Measurements from ENCODE around the gene CD79B. TPM values are rescaled to one million over a fixed set of nuclear protein-coding genes. Genes with fewer than 3 reads are reported as not detected.

The CD79B gene
- polyA plus RNA-seq (2012; rRNA removed): 0.06 and 0.10 TPM in 2 replicates
- 0.08 and 0.30 TPM in 2 replicates for polyA plus RNA-seq (2012; cell fraction: cytosol; rRNA removed)
- 0.08 TPM in 1 of 2 replicates, not detected in the other for polyA plus RNA-seq (2012; cell fraction: nucleus; rRNA removed)

GRCh38 chr17:63931981-63932561 lies at the start of gene CD79B:
Gene CD79B (minus strand): TSS chr17:63932331. CDS start chr17:63932261, 70 bp downstream.
- DNase-seq: peak; percentile 28
- H3F3A ChIP-seq (replicated peaks; ENCODE audit: insufficient read depth): no peaks in the 10 kb centered on the region
- no peak within 1 kb of the TSS for H3K4me2 ChIP-seq
- peaks cover 13% of the 10 kb centered on the region; the same call in 1 of the 2 replicates for H3K27me3 ChIP-seq (ENCODE audit: insufficient read depth)
- H4K20me1 ChIP-seq (ENCODE audit: insufficient read depth): no peaks in the 10 kb centered on the region
- ChIA-PET POLR2A (no interaction called here), CTCF (interaction anchor here (0.9 to 8.8 kb wide), 8 partner anchors 9 to 350 kb away, joined by 3 to 90 read pairs (median 6); partner anchors contain the start of genes CSHL1 and GH1)
- 83% methylated on average over 19 of the region's 19 CpGs for WGBS (ENCODE audit: low lambda C conversion rate)
- TF ChIP-seq, protein P1, sequence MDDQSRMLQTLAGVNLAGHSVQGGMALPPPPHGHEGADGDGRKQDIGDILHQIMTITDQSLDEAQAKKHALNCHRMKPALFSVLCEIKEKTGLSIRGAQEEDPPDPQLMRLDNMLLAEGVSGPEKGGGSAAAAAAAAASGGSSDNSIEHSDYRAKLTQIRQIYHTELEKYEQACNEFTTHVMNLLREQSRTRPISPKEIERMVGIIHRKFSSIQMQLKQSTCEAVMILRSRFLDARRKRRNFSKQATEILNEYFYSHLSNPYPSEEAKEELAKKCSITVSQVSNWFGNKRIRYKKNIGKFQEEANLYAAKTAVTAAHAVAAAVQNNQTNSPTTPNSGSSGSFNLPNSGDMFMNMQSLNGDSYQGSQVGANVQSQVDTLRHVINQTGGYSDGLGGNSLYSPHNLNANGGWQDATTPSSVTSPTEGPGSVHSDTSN (IDR thresholded peaks at IDR 0.05): no peak
- TF ChIP-seq ELF1 (IDR thresholded peaks at IDR 0.05) (no peak), MEF2A (IDR thresholded peaks at IDR 0.05; ENCODE audit: borderline replicate concordance, low read depth) (no peak), CHD2 (IDR thresholded peaks at IDR 0.05; ENCODE audit: low read length, partially characterized antibody) (no peak), SIN3A (IDR thresholded peaks at IDR 0.05; ENCODE audit: borderline replicate concordance, low read depth, low read length) (no peak), RFX5 (IDR thresholded peaks at IDR 0.05; ENCODE audit: low read length) (no peak)
- no peak within 1 kb of the TSS for H3K4me3 ChIP-seq (ENCODE audit: low read depth in 2 of 2, low read length in 1 of 2)
- H3K9ac ChIP-seq: no peak within 1 kb of the TSS
- H3K9me3 ChIP-seq: no peaks in the 10 kb centered on the region
- no peak within 1 kb of the TSS for H2AFZ ChIP-seq (ENCODE audit: low read depth)
- H3K27ac ChIP-seq (ENCODE audit: low read depth in 2 of 2, low read length in 1 of 2): no peak within 1 kb of the TSS
- no peaks in the 10 kb centered on the region for H3K79me2 ChIP-seq (ENCODE audit: insufficient read depth)
- no peaks in the 10 kb centered on the region for H3K4me1 ChIP-seq (ENCODE audit: control insufficient read depth in 1 of 2, insufficient read depth in 2 of 2, low read depth in 1 of 2, low read length in 1 of 2)
- no peaks in the 10 kb centered on the region for H3K9me2 ChIP-seq
- no peaks in the 10 kb centered on the region for H3K36me3 ChIP-seq (replicated peaks in 1 of 2; ENCODE audit: control insufficient read depth in 1 of 2, insufficient read depth in 2 of 2, low read length in 1 of 2)

- CTCF ChIA-PET: interaction anchor here (0.7 to 7.8 kb wide), 7 partner anchors 10 to 113 kb away, joined by 3 to 56 read pairs (median 14); partner anchors contain the start of gene GH1
- 80% methylated on average over 13 of the region's 13 CpGs for WGBS (ENCODE audit: low lambda C conversion rate)
- POLR2A ChIA-PET: no interaction called here
Measured at GRCh38 chr17:63978272-63979200, 46.4 kb upstream of the CD79B start.

More at GRCh38 chr17:63978272-63979200, 46.4 kb upstream of the CD79B start:
- no peak for DNase-seq
- no peaks in the 10 kb centered on the region for H3K27me3 ChIP-seq (ENCODE audit: insufficient read depth)
- peaks cover 12% of the 10 kb centered on the region in 2 experiments; a peak in 3 of 4 replicates for H3K4me1 ChIP-seq (ENCODE audit: control insufficient read depth in 1 of 2, insufficient read depth in 2 of 2, low read depth in 1 of 2, low read length in 1 of 2)
- no peaks in the 10 kb centered on the region for H3K79me2 ChIP-seq (ENCODE audit: insufficient read depth)
- no peaks in the 10 kb centered on the region for H3F3A ChIP-seq (replicated peaks; ENCODE audit: insufficient read depth)
- H3K9ac ChIP-seq: no peak overlapping the region
- no peaks in the 10 kb centered on the region for H4K20me1 ChIP-seq (ENCODE audit: insufficient read depth)
- no peak overlapping the region for H3K4me2 ChIP-seq
- TF ChIP-seq YY1 (IDR thresholded peaks at IDR 0.05; ENCODE audit: low read depth) (no peak), CTCF (IDR thresholded peaks at IDR 0.05) (no peak), TCF12 (IDR thresholded peaks at IDR 0.05) (no peak)
- H2AFZ ChIP-seq (ENCODE audit: low read depth): no peak overlapping the region
- H3K36me3 ChIP-seq (replicated peaks in 1 of 2; ENCODE audit: control insufficient read depth in 1 of 2, insufficient read depth in 2 of 2, low read length in 1 of 2): no peaks in the 10 kb centered on the region
- no peaks in the 10 kb centered on the region for H3K9me2 ChIP-seq
- H3K9me3 ChIP-seq: no peaks in the 10 kb centered on the region
- H3K27ac ChIP-seq (ENCODE audit: low read depth in 2 of 2, low read length in 1 of 2): no peak overlapping the region
- no peak overlapping the region for H3K4me3 ChIP-seq (ENCODE audit: low read depth in 2 of 2, low read length in 1 of 2)
